ENCODE measurements around the gene KCNQ5.

KCNQ5 gene

DNA sequence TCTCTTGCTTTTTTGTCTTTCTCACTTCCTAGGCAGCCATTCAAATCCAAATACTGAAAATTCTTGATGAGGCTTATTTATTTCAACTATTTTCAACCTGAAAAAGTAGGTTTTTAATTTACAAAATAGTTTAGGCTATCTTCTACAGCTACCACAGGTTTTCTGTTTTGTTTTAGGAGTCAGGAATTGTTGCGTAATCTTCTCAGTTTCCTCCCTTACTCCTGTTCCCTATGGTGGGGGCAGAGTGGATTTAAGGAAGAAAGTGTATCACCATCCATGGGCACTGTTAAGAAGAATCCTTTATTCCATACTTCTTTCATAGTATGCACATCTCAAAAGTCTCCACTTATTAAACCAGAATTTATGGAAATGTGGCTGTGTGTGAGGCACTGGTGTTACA is 421.0 kb downstream of the KCNQ5 start:
- DNase-seq (ENCODE audit: low read depth in 3 of 3, low spot score in 1 of 3), result no peak

DNA sequence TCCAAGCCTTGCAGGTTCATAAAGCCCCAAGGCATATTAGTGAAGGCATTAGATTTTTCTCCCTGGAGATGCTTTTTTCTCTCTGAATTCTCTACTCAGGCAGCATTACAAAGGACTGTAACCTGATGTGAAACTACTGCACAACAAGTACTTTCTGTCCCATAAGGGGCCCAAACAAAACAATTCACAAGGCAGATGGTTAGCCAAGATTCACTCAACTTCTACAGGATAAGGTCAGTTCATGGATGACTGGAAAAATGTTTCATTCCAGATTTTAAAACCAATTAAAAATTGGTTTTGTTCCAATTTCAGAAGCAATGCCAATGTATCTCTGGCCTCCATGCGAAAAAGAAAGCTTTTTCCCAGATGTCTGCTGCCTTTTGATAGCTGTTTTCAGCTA is 421.6 kb downstream of the KCNQ5 start:
- DNase-seq (ENCODE audit: low read depth in 3 of 3, low spot score in 1 of 3), result no peak

DNA sequence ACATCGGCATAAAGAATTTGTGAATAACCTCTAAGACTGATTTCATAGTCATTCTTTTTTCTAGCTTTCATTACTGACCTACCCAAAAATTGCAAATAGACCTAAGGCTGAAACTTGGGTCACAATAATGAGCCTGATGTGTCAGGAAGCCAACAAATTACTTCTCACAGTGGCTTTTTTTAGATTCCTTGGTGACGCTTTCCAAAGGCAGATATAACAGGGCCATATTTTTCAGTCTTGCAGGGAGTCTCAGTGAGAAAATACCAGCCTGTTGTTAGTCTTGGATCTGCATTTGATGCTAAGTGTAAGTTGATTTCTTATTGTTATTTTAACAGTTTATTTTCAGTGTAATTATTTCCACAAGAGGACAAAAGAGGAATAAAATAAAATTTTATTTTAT is 423.7 kb downstream of the KCNQ5 start:
- no peak for DNase-seq (ENCODE audit: low read depth in 3 of 3, low spot score in 1 of 3)

DNA sequence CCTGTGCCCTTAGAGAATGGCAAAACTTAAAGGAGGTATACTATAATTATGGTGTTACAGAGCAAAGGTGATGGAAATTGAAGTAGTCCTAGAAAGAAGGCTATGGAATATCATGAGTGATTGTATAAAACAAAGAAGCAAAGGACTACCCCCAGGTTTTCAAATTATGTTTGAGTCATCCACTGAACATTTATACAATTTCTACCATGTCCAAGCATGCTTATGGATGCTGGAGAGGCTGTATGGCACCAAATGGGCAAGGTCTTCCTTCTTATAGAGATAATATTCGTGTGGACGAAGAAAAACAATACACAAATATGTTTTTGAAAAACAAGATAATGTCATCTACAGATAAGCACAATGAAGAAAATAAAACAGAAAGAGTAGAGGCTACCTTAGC is 425.9 kb downstream of the KCNQ5 start:
- DNase-seq (ENCODE audit: low read depth in 3 of 3, low spot score in 1 of 3), result no peak

DNA sequence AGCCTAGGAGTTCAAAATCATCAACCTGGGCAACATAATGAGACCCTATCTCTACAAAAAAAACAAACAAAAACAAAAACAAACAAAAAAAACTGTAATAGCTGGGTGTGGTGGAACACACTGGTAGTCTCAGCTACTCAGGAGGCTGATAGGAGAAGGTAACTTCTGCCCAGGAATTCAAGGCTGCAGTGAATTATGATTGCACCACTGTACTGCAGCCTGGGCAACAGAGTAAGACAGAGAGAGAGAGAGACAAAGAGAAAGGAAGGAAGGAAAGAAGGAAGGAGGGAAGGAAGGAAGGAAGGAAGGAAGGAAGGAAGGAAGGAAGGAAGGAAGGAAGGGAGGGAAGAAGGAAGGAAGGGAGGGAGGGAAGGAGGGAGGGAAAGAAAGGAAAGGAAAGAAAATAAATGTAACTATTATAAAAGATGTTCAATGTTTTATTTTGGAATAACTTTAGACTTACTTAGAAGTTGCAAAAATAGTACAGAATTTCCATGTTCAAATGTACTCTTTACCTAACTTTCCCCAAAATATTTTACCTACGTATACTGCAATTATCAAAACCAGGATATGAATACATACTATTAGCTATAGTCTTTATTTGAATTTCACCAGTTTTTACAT is 428.2 kb downstream of the KCNQ5 start:
- no peak for DNase-seq (ENCODE audit: low read depth in 3 of 3, low spot score in 1 of 3)

DNA sequence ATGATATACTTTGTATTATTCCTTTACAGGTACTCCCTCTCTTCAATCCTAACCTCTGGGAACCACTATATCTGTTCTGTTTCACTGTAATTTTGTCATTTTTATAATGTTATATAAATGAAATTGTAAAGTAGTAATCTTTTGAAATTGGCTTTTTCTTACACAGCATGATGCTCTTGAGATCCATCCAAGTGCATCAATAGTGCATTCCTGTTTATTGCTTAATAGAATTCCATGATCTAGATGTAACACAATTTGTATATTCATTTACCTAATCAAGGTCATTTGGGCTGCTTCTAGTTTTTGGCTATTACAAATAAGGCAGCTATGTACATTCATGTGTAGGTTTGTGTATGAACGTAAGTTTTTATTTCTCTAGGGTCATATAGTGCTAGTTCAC is 428.8 kb downstream of the KCNQ5 start:
- no peak for DNase-seq (ENCODE audit: low read depth in 3 of 3, low spot score in 1 of 3)

DNA sequence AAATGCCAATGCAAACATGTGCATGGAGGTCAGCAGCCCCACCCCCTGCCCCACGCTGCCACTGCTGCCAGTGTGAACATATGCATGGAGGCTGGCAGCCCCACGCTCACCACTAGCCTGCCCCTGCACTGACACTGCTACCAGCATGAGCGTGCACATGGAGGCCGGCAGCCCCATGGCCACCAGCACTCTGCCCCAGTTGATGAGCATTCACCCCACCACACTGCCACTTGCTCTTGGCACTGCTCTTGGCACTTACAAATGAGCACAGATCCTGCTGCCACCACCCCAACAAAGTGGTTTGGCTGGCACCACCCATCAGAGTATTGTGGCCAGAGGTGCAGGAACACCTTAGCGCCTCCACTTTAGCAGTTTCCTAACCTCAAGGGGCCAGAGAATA is 429.3 kb downstream of the KCNQ5 start:
- DNase-seq (ENCODE audit: low read depth in 3 of 3, low spot score in 1 of 3), result no peak

DNA sequence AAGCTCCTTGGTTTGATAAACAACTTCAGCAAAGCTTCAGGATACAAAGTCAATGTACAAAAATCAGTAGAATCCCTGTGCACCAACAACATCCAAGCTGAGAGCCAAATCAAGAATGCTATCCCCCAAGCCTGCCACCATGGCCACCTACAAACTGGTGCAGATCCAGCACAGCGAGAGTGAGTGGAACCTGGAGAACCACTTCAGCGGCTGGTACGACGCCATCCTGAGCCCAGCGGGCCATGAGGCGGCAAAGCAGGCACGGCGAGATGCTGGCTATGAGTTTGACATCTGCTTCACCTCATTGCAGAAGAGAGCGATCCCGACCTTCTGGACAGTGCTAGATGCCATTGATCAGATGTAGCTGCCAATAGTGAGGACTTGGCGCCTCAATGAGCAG is 433.1 kb downstream of the KCNQ5 start:
- no peak for DNase-seq (ENCODE audit: low read depth in 3 of 3, low spot score in 1 of 3)

DNA sequence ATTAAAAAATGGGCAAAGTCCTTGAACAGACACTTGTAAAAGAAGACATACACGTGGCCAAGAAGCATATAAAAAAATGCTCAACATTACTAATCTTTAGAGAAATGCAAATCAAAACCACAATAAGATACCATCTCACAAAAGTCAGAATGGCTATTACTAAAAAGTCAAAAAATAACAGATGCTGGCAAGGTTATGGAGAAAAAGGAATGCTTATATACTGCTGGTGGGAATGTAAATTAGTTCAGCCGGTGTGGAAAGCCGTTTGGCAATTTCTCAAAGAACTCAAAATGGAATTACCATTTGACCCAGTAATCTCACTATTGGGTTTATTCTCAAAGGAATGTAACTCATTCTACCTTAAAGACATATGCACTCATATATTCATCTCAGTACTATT is 436.9 kb downstream of the KCNQ5 start:
- DNase-seq (ENCODE audit: low read depth in 3 of 3, low spot score in 1 of 3), result no peak

DNA sequence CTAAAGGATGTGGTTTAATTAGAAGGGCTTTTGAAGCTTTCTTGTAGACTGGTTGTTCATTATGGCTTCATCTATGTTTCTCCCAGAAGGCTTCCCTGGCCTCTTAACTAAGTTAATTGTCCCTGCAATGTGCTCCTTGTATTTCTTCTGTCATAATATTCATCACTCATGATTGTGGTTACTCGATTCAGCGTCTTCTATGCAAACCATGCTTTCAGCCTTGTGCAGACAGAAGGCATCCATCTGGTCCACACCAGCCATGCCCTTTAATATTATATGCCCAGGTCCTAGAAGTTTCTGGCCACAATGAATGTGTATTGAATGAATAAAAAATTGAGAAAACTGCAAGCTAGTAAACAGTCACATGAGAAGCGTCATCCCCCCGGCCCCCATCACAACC is 440.3 kb downstream of the KCNQ5 start:
- no peak for DNase-seq (ENCODE audit: low read depth in 3 of 3, low spot score in 1 of 3)

DNA sequence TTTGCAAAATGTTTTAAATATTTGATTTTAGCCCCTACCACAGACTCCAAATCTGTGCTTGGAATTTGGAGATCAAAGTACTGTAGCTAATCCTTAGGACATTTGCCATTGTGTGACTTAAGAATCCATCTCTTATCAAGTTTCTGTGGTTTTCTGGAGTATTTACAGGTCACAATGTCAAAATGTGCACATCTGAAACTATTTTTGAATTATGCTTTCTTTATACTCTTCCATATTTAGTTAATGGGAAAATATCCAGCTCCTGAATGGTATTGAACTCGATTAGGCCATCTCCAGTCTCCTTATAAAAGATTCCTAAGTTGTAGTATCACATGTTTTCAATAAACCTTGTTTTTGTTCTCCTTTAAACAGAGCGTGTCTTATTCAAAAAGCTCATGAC is 441.0 kb downstream of the KCNQ5 start:
- DNase-seq (ENCODE audit: low read depth in 3 of 3, low spot score in 1 of 3), result no peak

DNA sequence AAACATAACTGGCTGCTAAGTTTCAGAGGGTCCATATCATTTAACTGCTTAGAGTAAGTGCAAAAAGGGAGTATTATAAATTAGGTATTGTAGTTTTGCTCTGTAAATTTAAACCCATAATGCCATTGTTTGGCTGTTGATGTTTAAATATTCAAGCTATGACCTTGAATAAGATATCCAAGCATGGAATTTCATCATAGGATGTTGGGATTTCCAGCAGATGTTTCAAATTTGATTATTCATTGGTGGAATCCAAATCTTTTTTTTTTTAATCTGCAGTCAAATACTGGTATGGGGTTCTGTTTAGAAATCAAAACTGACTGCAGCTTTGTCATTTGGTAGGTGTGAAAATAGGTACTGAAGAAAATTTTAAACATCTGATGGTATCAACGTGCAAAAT is 442.4 kb downstream of the KCNQ5 start:
- no peak for DNase-seq (ENCODE audit: low read depth in 3 of 3, low spot score in 1 of 3)

DNA sequence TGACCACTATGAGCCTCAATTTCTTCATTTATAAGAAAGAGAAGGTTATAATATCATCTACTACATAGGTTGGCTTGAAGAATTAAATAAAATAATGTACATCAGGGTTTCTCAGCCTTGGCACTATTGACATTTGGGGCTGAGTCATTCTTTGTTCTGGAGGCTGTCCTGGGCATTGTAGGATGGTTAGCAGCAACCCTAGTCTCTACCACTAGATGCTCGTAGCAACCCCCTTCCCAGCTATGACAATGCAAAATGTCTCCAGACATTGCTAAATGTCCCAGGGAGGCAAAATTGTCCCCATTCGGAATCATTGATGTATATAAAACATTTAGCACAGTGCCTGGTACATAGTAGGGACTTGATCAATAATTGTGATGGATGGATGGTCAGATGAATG is 451.4 kb downstream of the KCNQ5 start:
- DNase-seq (ENCODE audit: low read depth in 3 of 3, low spot score in 1 of 3), result no peak

DNA sequence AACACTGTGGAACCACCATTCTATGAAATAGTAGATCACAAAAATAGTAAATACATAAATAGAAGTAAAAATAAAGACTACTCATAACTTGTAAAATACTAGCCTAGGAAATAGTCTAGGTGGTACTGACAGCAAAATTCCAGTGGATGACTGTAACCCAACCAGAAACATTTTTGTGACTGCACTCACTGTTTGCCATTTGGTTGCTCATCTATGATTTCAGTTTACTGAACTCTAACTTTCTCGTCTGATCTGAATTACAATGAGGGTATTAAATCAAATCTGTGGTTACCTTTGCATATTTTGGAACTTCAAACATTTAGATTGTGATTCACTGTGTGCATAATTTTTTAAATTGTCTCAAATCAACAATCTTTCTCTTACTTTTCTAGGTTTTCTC is 452.3 kb downstream of the KCNQ5 start:
- DNase-seq (ENCODE audit: low read depth in 3 of 3, low spot score in 1 of 3), result no peak

DNA sequence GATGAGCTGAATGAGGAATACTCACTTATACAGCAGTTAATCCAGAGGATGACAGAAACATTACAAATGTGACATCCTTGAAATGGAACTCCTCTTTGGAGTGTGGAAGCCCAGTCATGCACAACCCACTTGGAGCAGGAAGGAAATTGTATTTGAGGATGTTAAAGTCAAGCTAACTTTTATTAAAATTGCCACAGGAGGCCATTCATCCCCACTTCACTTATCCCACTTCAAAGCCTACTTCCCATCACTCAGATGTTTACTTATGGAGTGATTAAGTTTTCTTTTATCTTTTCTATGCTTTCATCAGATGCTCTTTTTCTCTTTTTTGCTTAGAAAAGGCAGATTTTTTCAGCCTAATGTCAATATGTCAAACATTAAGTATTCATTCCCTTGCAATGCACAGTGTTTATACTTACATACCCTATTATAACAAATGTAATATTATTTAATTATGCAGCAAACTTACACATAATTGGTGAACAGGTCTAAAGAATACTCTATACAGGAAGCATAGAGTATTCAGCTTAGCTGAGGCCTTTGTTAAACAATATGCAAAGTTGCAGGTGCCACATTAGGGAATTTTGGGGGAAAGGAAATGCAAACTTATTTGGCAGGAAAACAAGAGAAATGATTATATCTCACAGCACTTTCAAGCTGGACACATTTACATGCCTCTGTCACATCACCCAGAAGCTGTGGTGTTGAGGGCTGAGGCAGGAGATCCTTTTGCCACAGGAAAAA is 454.5 kb downstream of the KCNQ5 start:
- DNase-seq (ENCODE audit: low read depth in 3 of 3, low spot score in 1 of 3), result no peak

DNA sequence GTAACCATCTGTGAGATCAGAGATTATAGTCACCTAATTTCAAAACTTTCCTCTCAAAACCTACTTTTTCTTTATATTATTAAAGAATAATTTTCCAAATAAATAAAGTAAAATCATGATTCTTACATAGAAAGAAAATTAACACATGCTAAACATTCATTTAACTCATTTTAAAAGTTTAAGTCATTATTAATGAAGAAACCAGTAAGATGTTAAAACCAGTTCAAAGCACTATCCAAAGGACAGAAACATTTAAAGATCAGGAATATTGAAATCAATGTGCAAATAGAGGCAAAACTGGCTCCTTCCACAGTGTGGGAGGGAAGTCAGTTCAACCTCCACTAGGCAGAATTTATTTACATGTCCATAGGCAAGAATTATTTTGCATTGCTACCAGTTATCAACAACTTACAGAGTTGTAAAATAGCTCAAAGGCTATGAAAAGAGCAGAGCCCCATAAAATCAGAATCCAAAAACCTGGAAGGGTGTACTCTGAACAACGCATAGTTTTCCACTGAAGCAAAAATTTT is 456.5 kb downstream of the KCNQ5 start:
- DNase-seq (ENCODE audit: low read depth in 3 of 3, low spot score in 1 of 3), result no peak

DNA sequence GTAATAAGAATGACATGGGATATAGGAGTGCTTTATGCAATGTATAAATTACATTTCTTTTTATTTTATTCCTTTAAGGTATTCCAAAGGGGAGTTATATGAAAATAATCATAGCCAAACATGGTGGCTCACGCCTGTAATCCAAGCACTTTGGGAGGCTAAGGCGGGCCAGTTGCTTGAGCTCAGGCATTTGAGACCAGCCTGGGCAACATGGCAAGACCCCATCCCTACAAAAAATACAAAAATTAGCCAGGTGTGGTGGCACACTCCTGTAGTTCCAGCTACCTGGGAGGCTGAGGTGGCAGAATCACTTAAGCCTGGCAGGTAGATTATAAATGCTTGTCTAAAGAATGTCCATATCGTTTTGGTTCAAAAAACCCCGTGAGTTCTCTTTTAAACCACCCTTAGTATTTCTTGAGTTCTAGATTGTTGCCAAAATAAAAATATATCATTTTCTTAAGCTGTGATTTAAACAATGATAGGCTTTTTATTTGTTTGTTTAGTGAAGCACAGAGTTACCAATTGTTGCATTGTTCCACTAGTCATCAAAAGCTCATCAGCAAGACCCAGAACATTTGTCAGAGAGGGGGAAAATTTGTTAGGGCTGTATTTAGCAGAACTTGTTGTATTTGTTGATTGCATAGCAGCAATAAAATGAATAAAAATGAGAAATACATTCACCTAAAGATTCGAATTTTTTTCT is 457.2 kb downstream of the KCNQ5 start:
- no peak for DNase-seq (ENCODE audit: low read depth in 3 of 3, low spot score in 1 of 3)

DNA sequence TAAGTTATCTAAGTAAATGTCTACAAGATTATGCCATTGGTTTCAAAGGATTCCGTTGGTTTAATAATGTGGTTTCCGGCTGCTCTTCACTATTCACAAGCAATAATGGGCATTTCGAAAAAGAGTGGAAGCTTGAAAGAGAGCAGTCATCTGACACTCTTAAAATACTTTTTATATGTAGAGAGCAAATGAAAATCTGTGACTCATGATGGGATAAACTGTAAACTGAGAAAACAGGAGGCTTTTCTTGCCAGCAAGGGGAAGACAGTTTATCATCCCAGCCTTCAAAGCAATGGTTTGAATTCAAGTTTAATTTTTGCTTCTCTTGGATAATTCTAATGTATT is 457.7 kb downstream of the KCNQ5 start:
- DNase-seq (ENCODE audit: low read depth in 3 of 3, low spot score in 1 of 3), result no peak

DNA sequence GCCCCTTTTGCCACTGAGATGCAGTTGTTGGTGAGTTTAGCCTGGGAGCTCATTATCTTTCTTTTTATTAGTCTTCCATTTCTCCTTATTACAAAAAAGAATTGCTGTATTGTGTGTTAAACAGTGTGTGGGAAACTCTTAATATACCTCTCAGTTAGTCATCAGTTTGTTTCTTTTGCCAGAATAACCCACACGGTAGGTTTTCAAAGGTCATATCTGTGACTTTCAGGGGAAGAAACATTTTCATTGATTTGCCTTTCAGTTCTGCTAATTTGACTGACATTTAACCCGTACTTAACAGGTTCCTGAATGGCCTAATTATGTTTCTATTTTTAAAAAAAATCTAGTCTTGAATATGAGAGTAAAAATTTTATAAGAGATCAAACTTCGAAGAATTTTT is 458.1 kb downstream of the KCNQ5 start:
- DNase-seq (ENCODE audit: low read depth in 3 of 3, low spot score in 1 of 3), result no peak

DNA sequence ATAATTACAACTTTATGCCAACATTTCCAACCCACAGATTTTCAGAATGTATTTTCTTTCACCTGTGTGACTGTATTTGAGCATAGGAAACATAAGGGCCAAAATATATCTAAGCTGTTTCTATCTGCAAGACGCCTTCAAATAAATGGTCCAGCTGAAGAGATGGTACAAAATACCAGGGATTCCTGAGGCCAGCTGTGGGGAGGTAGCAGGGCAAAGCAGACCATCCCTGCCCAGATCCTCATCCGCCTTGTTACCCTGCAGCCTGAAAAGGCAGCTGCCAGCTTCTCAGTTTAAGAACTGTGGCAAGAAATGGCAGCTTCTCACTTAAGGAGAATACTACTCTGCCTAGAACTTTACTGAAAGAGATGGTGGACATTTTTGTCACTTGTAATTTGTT is 460.1 kb downstream of the KCNQ5 start:
- no peak for DNase-seq (ENCODE audit: low read depth in 3 of 3, low spot score in 1 of 3)

DNA sequence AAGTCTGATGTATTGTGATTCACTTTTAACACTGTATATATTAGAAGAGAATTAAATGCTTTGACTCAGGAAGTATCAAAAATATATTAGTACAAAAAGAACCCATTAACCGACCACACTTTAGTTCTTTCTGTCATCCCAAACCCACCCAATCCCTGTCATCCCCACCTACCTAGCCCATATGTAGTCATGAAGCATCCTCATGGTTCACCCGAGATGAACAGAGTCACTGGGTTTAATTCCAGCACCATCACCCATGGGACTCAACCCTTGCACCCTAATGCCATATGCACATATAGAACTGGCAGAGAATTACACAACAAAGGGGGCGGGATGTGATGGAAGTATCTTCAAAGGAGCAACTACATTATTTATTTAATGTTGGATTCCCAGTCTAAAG is 462.0 kb downstream of the KCNQ5 start:
- DNase-seq (ENCODE audit: low read depth in 3 of 3, low spot score in 1 of 3), result no peak

DNA sequence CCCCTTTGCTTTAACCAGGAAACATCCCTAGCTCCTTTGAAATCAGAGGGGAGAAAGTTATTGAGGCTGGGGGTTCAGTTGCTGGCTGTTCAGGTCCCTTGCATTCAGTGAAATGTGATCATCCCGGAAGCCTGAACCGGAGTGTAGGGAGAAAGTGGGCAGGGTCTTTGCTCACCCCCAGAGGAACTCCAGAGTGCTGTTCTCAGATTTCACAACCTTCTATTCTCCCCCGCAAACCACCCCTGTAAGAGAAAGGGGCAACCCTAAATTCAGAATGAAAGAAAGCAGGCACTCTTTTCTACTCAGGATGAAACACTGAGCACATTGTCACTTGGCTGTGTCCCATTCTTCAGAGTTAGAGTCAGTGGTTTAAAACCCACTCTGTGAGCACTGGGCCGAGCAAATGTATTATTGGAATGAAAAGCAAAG is 463.6 kb downstream of the KCNQ5 start:
- no peak for DNase-seq (ENCODE audit: low read depth in 3 of 3, low spot score in 1 of 3)
